Stimulated activated CD4-positive, alpha-beta T cell treated with anti-CD3 and anti-CD28 coated beads, Interleukin-2, amount 100 ng/mL, for 24 hours (primary cell): ENCODE results near the gene COP1.
"Not testable (repeated sequence)": the region's sequence is repeated elsewhere in the genome, so short reads cannot be mapped to it uniquely, and the experiment has no call there.

Experiments used
- DNase-seq, 2 donors: peaks; one replicate each; pipeline ENCODE4 v3.0.0-alpha.2; 2020

Gene COP1

DNA sequence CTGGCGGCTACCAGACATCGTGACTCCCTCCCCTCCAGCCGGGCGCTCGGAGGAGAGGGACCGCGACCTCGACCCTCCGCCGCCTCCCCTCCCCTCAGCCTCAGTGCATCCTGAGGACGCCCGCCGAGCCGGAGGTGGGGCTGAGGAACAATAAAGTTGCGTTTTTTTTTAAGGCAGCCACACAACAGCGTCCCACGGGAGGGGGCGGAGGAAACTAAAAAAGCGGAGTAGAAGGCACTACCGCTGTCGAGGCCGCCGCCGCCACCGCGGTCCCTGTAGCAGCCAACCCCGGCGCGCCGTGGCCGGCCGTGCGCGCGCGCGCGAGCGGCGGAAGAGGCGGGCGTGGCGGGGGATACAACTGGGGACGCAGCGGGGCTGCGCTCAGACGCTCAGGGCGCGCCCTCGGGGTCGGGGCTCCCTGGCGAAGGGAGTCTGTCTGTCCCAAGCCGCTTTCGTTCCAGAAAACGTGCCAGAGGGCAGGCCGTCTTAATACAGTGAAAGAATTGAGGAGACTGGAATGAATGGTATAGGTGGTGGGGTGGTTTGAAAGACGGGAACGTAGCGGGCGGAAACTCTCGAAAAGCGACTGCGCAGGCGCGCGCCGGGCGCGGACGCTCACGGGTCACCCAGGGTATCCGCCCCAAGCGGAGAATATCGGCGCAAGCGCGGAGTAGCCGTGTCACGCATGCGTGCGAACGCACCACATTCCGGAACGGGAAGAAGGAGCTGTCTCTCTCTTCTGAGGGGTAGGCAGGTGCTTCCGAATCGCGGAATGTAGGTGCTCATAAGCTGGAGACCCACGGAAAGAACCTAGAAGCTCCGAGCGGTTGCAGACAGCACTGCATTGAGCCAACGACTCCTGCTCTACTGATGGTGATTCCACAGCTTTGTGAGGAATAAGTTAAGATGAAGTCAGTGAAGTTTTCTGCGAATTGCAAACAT is at the start of gene COP1:
Gene COP1 (minus strand): TSS at position 326 of the 942 bp plus-strand sequence. CDS start 308 bp downstream, at position 18.
- peak; percentile 95 to 96 for DNase-seq

DNA sequence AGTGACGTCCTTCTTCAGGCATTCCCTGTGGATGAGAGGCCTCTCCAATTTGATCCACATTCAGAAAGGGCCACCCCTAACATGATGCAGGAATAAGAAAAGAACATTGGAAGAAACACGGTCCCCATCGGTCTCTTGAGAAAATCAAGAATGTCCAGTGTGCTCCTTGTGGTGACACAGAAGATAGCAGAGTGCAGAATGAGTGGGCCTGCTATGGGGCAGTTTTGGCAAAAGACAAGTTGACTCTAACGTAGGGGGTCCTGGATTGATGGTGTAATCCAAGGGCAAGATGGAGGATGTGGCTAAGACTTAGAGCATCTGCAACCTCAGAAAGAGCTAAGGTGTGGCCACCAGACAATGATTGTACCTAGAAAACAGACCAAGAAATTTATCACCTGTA is 45.1 kb upstream of the COP1 start:
- no peak for DNase-seq

DNA sequence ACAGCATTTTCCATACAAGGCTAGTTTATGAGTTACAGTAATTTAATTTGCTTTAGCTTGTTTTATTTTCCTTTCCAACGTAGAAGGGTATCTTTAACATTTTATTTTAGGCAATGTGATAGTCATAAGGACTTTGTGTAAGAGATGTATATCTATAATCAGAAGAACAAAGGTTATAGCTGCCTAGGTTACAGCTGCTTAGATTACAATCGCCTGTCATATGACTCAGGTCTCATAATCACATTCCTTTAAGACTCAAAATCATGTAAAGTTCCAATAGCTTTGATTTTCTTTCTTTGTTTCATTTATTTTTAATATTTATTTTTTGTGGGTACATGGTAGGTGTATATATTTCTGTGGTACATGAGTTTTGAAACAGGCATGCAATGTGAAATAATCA is 37.8 kb upstream of the COP1 start:
- no peak for DNase-seq

DNA sequence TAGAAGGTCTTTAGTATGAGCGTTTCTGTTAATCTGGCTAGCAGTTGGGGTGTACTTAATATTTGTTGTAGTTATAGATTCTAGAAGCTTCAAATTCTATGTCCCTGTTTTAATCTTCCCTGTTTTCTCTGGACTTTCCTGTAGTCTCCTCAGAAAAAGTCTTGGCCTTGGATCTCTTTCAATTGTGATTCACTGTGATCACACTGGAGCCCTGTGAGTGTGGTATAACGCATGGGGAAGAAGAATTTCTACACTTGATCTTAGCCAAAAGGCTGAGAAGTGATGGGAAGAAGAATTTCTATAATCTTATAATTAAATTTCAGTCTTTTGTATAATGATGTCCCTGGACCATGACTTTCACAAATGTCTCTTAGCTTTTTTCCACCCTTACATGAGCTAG is 36.7 kb upstream of the COP1 start:
- no peak for DNase-seq

DNA sequence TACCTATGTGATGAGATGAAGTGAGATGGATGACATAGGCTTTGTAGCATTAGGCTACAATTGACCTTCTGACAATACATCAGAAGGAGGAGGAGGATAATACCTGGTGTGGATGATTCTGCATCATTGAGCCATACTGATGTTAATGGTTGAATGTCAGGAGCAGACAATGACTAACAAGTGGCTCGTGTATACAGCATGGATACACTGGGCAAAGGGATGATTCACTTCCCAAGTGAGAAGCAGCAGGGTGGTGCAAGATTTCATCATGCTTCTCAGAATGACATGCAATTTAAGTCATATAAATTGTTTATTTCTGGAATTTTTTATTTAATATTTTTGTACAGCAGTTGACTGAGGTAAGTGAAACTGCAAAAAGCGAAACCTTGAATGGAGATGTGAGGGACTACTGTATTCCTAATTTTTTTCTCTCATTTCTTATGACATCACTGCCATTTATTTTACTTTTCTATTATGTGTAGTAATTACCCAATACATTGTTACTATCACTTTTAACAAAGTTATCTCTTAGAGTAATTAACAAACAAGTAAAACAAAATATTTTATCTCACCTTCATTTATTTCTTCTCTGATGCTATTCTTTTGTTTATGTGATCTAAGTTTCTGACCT is 34.4 kb upstream of the COP1 start:
- DNase-seq, result no peak

DNA sequence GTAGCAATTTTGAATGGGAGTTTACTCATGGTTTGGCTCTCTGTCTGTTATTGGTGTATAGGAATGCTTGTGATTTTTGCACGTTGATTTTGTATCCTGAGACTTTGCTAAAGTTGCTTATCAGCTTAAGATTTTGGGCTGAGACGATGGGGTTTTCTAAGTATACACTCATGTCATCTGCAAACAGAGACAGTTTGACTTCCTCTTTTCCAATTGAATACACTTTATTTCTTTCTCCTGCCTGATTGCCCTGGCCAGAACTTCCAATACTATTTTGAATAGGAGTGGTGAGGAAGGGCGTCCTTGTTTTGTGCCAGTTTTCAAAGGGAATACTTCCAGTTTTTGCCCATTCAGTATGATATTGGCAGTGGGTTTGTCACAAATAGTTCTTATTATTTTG is 26.6 kb upstream of the COP1 start:
- not testable (repeated sequence) for DNase-seq

DNA sequence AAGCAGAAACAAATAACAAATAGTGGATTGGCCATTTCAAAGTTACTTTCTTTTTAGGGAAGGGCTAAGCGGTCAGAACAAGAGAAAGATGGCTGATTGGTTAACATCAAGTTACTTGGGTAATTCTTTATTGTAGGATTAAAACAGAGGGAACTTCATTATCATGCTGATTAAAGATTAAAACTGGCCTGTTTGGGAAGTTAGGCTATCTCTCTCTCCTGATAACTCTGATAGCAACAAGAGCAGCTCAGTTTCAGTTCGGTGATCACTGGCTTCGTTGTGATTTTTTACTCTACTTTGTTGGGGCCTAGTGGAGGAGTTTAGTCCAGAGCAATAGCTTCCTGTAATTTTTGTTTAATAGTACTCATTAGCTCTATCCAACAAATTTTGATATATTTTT is 20.5 kb upstream of the COP1 start:
- no peak for DNase-seq

DNA sequence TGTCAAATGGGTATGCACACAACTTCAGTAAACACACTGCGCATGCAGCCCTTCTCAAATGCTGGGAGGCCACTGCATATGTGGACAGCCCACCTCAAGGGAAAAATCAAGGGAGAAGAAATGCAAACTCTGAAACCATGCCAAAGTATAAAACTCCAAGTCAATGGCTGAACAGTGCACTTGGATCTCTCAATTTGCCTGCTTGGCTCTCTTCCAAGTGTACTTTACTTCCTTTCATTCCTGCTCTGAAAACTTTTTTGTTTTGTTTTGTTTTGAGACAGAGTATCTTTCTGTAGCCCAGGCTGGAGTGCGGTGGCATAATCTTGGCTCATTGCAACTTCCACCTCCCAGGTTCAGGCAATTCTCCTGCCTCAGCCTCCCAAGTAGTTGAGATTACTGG is 18.8 kb upstream of the COP1 start:
- DNase-seq, result no peak

DNA sequence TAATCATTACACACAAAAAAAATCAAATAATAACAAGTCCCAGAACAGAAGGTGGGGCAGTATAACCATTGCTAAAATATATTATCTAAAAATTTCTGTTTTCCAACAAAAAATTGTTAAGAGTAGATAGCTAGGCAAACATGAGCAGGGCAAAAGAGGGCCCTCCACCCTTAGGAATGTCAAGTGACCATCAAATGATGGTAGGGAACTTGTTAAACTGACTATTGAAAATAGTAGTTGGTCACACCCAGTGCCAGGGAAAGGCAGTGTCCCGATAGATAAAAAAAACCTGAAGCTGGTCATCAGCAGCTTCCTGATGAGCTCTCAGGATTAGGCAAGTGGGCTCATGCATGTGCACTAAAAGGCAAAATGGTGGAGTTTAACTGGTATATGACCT is 18.4 kb upstream of the COP1 start:
- DNase-seq, result no peak

DNA sequence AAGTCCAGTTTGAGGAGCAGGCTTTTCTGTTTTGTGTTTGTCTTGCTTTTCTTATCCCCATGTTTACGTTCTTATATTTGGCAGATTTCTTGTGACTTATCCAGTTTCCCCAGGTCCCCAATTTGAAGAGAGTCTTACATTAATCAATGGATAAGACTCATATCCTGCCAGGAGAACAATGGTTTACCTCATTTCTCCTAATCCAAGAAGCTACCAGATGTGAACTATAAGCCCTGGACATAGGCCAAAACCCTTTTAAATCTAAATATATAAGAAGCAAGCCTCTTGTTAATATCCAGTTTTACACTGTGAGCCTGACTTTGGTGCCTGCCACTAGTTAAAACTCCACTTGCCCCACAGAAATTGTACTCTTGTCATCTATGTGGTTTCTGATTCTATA is 15.1 kb upstream of the COP1 start:
- no peak for DNase-seq

DNA sequence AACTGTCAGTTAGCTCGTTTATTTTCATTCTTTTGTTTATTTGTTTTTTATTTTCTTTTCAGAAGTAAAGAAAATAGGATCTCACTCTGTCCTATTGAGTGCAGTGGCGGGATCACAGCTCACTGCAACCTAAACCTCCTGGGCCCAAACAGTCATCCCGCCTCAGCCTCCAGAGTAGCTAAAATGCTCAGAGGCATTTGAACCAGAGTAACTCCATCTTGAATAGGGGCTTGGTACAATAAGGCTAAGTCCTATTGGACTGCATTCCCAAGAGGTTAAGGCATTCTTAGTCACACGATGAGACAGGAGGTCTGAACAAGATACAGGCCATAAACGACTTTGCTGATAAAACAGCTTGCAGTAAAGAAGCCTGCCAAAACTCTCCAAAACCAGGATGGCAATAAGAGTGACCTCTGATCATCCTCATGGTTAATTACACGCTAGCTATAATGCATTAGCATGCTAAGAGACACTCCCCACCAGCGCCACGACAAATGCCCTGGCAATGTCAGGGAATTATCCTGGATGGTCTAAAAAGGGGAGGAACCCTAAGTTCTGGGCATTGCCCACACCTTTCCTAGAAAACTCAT is 13.1 kb upstream of the COP1 start:
- no peak for DNase-seq

DNA sequence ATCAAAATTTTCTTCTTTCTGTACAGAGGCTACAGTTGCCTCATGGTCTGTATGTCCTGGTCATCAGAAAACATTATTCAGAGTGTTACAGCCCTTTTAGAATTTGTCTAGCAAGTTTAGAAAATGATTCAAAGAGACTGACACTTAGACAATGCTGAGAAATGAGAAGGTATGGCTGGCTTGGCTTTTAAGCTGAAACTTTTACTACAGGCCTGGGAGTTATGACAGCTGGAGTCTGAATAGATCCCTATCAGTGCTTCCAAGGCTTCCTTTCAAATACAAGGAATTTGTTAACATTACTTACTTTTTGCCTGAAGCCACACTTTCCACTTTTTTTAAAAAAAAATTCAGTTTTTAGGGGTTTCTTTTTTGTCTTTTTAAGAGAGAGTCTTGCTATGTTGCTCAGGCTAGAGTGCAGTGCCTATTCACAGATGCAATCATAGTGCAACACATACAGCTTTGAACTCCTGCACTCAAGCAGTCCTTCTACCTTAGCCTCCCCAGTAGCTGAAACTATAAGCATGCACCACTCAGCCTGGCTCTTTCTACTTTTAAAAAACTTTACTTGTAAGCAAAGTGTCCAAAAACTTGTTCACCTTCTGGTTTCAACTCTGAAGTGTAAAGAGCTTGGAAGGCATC is 10.5 kb upstream of the COP1 start:
- DNase-seq, result no peak

DNA sequence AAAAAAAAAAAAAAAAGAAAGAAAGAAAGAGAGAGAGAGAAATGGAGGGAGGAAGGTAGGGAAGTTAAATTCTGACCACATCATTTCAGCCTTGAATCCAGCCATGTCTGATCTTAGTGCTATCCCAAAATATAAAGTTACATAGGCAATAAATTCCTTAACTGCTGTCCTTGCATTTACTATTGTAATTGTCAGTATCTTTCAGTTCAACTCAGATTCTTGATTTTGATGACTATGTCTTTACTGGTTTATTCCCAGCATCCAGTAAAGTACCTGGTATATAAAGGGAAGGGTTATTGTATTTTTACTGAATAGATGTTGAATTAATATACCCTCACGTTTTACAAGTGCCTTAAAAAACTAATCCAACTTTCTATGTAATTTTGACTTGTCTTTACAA is 8.9 kb upstream of the COP1 start:
- DNase-seq, result no peak

DNA sequence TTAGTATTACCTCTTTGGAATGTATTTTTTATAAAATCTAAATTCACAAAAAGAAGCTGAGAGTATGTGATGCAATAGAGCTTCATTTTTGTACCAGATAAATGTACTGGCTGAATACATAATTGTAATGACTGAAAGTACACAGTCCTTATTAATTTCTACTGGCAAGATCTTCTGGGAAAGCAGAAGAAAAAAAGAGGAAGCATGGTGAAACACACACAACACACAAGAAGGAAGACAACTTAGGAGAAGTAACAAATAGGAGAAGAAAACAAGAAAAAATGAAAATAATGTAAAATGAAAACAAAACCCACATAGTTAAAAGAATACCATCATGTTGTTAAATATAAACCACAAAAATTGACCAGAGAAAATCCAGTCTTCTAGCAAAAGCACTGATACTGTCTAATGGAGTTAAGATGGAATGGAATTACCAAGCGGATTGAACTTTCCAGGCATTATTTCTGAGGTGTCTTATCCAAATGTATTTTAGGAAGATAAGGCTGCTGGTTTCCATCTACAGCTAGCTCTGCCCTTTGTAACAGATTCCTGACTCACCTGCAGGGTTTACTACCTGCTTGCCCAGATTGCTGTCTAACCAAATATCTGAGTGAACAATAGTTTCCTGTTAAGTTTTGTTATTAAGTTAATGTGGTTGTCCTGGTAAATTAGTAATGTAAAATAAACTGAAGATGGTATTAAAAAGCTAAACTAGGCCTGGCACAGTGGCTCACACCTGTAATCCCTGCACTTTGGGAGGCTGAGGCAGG is 4.5 kb upstream of the COP1 start:
- no peak for DNase-seq

DNA sequence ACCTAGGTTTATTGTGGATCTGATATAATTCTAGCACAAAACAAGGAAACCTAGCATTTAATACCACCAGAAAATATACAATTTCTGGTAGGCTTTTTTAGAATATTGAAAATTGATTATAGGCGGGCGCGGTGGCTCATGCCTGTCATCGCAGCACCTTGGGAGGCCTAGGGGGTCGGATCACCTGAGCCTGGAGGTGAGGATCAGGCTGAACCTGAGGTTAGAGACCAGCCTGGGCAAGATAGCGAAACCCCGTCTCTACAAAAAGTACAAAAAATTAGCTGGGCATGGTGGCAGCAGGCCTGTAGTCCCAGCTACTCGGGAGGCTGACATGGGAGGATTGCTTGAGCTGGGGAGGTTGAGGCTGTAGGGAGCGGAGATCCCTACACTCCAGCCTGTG is 948 bp upstream of the COP1 start:
- DNase-seq, result peak in 1 of 2 donors; percentile 8

DNA sequence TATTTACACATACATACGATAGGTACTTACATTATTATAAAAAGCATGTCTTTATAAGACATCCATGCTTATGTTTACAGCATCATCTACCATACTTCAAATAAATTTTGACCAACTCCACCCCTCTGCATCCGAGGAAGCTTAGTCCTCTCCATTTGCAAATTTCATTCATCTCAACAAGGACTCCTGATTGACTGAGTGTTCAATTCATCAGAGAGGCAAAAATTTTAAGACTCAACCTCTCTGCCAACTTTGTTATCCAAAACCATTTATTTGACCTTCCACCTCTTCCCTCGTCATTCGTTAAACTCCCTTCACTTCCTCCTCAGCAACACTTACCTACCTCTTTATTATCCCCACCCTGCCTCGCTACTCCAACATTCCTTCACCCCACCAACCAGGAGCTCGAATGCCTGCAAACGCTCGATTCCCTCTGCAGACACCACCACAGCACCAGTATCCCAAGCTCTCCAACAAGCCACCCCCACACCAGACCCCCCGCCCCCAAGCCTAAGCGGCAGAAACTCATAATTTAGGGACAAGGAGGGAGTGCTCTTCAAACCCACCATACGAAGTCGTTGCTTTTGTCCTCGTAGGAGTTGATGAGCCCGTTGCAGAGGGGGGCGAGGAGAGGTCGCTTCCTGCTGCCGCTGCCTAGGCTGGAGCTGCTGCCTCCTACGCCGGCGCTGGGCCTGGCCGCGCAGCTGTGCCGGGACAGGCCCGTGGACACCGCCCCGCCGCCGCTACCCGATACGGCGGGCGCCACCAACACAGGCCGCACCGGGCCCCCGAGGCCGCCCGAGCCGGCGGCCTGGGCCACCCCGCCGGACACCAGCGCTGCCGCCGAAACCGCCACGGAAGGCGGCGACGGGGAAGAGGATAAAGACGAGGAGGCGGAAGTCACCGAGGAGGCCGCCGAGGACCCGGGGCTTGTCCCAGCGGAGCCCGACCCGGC is 803 bp downstream of the COP1 start:
- peak in 1 of 2 donors; percentile 51 for DNase-seq

DNA sequence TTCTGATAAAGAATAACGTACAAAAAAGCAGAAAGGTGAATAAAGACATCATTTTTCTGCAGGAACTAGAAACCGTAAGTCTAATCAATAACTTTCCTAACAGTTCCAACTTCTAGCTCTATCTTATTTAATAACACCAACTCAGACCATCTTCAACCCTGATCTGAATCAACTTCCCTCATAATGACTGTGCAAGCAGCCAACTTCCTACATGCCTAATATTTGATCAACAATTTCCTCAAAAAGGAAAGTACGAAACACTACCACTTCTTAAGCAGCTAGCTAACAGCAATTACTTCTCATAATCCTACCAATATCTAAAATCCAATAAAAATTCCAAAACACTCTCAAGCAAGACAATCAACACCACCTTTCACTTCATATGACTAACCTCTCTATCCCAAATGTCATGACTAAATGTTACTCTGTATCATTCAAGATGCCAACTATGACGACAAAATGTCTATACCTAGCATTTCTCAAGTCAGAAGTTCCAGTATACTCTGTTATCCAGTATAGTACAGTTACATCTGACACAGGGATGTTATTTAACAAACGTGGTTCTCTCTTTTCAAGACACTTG is 1.7 kb downstream of the COP1 start:
- DNase-seq, result no peak

DNA sequence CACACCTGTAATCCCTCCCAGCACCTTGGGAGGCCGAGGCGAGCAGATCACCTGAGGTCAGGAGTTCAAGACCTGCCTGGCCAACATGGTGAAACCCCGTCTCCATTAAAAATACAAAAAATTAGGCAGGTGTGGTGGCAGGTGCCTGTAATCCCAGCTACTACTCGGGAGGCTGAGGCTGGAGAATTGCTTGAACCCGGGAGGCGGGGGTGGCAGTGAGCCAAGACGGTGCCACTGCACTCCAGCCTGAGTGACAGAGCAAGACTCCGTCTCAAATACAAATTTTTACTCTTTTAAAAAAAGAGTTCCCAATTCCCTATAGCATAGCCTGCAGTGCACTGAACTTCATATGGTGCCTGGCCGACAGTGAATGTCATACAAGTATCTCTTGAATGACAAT is 2.4 kb downstream of the COP1 start:
- not testable (repeated sequence) for DNase-seq

DNA sequence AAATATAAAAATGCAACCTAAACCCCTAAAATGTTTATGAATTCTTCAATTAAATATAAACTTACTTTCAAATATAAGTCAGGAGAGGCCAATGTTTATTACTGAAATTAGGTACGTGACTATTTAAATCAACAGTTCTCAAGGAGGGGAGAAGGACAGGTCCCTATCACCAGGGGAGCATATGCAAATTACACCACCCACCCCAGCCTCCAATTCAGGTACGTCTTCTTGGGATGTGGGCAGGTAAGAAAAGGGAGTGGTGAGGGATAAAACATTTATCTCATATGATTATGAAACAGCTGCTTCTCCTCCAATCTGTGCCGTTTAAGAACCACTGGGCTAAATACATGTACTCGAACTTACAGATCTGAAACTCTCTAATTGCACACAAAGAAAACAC is 3.4 kb downstream of the COP1 start:
- DNase-seq, result no peak

DNA sequence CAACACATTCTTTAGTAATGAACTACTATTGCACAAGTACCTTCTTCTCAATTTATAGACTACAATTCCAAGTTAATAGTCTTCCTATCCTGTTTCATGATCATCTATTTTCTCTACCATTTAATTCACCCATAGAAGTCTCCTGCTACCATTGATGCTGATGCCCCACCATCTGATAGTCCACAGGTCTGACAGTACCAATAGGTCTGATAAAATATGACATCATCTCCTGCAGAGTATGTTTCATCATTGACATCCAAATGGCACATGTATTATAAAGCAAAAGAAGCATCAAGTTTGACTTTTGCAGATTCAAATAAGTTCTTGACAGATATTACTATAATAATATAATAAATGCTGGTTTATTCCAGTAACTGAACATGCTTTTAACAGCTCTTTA is 5.5 kb downstream of the COP1 start:
- DNase-seq, result no peak

DNA sequence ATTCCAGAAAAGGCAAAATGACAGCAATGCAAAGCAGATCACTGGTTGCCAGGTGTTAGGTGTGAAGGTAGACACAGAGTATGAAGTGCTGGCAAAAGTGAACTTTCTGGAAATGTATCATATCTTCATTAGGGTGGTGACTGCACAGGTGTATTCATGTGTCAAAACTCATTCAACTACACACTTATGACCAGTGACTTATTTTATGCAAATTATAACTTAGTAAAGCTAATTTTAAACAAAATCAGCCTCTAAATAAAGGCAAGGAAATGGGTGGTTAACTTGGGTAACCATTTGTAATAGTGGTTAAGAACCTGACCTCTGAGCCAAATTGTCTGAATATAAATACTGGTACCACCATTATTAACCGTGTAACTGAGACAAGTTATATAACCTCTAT is 7.4 kb downstream of the COP1 start:
- DNase-seq, result no peak
